C4-2B (cell line): ENCODE measurements around the gene QSOX1.

Experiments used
- CTCF ChIP-seq: fragments of 450-650 bp; conservative IDR thresholded peaks from 2 replicates; pipeline ENCODE4 v1.5.1; 2017; ENCODE audit warnings: mild to moderate bottlenecking
- ZFX ChIP-seq: fragments of 450-650 bp; IDR thresholded peaks from 2 replicates; pipeline ENCODE4 v1.6.1; 2017

- TF ChIP-seq CTCF = no peak
- TF ChIP-seq ZFX = no peak
Observed at GRCh38 chr1:180235077-180235501, 80.4 kb downstream of the QSOX1 start.
